ENCODE measurements around the gene KLK4.

KLK4 gene

DNA sequence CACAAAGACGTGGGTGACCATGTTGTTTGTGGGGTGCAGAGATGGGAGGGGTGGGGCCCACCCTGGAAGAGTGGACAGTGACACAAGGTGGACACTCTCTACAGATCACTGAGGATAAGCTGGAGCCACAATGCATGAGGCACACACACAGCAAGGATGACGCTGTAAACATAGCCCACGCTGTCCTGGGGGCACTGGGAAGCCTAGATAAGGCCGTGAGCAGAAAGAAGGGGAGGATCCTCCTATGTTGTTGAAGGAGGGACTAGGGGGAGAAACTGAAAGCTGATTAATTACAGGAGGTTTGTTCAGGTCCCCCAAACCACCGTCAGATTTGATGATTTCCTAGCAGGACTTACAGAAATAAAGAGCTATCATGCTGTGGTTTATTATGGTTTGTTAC lies 32.3 kb downstream of the KLK4 start:
- no peak for DNase-seq (ENCODE audit: low spot score)

DNA sequence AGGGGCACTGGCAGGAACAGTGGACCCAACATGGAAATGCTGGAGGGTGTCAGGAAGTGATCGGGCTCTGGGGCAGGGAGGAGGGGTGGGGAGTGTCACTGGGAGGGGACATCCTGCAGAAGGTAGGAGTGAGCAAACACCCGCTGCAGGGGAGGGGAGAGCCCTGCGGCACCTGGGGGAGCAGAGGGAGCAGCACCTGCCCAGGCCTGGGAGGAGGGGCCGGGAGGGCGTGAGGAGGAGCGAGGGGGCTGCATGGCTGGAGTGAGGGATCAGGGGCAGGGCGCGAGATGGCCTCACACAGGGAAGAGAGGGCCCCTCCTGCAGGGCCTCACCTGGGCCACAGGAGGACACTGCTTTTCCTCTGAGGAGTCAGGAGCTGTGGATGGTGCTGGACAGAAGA lies 33.9 kb downstream of the KLK4 start:
- no peak for DNase-seq (ENCODE audit: low spot score)

DNA sequence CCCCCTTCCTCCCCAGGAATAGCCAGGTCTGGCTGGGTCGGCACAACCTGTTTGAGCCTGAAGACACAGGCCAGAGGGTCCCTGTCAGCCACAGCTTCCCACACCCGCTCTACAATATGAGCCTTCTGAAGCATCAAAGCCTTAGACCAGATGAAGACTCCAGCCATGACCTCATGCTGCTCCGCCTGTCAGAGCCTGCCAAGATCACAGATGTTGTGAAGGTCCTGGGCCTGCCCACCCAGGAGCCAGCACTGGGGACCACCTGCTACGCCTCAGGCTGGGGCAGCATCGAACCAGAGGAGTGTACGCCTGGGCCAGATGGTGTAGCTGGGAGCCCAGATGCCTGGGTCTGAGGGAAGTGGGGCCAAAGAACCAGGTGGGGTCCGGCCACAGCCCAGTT lies 34.7 kb downstream of the KLK4 start:
- no peak for DNase-seq (ENCODE audit: low spot score)

DNA sequence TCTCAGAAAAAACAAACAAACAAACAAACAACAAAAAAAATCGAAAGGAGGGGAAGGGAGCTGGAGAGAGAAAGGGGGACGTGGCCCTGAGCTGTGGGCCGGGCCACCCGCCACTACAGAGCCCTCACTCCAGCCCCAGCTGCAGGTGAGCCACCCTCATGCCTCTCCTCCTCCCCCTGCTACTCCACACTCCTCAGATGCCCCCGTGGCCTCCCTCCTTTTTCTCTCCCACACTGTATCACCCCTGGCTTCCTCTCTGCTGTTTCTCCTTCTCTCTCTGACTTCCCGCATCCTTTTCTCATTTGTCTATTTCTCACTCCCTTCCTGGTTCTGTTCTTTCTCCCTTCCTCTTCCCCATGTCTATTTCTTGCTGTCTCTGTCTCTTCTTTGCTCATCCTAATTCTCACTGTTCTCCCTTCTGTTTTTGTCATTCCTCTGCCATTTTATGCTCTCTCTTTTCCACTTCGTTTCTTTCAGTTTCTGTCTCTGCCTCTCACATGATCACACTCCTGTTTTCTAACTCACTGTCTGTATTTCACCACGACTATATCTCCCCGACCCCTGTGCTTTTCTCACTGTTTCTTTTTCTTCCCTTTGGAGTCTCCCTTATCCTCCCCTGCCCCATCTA lies 35.3 kb downstream of the KLK4 start:
- no peak for DNase-seq (ENCODE audit: low spot score)

DNA sequence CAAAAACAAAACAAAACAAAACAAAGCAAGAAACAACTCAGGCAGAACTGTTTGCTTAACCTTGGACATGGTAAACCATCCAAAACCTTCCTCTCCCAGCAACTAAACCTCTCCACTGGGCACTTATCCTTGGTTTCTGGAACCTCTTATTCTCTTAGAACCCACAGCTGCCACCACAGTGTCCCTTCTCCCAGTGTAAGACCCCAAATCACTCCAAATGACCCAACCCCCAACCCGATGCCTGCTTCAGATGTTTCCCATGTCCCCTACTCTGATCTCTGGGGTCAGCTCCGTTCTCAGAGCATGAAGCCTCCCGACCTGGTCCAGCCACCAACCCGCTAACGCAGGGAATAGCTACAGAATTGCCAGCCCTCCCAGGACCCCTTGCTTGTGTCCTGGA lies 37.0 kb downstream of the KLK4 start:
- DNase-seq (ENCODE audit: low spot score) = no peak

DNA sequence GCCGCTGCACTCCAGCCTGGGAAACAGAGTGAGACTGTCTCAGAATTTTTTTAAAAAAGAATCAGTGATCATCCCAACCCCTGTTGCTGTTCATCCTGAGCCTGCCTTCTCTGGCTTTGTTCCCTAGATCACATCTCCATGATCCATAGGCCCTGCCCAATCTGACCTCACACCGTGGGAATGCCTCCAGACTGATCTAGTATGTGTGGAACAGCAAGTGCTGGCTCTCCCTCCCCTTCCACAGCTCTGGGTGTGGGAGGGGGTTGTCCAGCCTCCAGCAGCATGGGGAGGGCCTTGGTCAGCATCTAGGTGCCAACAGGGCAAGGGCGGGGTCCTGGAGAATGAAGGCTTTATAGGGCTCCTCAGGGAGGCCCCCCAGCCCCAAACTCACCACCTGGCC lies 38.1 kb downstream of the KLK4 start, which contains the start of gene KLK2:
TSS of gene KLK2 (plus strand) at position 384 of the 400 bp plus-strand sequence. CDS start 35 bp downstream, outside the sequence.
- DNase-seq (ENCODE audit: low spot score) = no peak

DNA sequence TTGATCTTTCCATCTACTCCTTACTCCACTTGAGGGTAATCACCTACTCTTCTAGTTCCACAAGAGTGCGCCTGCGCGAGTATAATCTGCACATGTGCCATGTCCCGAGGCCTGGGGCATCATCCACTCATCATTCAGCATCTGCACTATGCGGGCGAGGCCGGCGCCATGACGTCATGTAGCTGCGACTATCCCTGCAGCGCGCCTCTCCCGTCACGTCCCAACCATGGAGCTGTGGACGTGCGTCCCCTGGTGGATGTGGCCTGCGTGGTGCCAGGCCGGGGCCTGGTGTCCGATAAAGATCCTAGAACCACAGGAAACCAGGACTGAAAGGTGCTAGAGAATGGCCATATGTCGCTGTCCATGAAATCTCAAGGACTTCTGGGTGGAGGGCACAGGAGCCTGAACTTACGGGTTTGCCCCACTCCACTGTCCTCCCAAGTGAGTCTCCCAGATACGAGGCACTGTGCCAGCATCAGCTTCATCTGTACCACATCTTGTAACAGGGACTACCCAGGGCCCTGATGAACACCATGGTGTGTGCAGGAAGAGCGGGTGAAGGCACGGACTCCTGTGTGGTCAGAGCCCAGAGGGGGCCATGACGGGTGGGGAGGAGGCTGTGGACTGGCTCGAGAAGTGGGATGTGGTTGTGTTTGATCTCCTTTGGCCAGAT lies 40.6 kb downstream of the KLK4 start:
- DNase-seq (ENCODE audit: low spot score) = no peak

DNA sequence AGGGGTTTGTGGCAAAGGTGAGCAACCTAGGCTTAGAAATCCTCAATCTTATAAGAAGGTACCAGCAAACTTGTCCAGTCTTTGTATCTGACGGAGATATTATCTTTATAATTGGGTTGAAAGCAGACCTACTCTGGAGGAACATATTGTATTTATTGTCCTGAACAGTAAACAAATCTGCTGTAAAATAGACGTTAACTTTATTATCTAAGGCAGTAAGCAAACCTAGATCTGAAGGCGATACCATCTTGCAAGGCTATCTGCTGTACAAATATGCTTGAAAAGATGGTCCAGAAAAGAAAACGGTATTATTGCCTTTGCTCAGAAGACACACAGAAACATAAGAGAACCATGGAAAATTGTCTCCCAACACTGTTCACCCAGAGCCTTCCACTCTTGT lies 41.7 kb downstream of the KLK4 start:
- no peak for DNase-seq (ENCODE audit: low spot score)

DNA sequence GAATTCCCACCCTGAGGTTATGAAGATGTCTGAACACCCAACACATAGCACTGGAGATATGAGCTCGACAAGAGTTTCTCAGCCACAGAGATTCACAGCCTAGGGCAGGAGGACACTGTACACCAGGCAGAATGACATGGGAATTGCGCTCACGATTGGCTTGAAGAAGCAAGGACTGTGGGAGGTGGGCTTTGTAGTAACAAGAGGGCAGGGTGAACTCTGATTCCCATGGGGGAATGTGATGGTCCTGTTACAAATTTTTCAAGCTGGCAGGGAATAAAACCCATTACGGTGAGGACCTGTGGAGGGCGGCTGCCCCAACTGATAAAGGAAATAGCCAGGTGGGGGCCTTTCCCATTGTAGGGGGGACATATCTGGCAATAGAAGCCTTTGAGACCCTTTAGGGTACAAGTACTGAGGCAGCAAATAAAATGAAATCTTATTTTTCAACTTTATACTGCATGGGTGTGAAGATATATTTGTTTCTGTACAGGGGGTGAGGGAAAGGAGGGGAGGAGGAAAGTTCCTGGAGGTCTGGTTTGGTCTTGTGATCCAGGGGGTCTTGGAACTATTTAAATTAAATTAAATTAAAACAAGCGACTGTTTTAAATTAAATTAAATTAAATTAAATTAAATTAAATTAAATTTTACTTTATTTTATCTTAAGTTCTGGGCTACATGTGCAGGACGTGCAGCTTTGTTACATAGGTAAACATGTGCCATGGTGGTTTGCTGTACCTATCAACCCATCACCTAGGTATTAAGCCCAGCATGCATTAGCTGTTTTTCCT lies 49.5 kb downstream of the KLK4 start:
- no peak for DNase-seq (ENCODE audit: low spot score)

DNA sequence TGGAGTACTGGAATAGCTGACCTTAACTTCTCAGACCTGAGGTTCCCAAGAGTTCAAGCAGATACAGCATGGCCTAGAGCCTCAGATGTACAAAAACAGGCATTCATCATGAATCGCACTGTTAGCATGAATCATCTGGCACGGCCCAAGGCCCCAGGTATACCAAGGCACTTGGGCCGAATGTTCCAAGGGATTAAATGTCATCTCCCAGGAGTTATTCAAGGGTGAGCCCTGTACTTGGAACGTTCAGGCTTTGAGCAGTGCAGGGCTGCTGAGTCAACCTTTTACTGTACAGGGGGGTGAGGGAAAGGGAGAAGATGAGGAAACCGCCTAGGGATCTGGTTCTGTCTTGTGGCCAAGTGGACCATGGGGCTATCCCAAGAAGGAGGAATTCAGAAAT lies 50.2 kb downstream of the KLK4 start:
- no peak for DNase-seq (ENCODE audit: low spot score)

DNA sequence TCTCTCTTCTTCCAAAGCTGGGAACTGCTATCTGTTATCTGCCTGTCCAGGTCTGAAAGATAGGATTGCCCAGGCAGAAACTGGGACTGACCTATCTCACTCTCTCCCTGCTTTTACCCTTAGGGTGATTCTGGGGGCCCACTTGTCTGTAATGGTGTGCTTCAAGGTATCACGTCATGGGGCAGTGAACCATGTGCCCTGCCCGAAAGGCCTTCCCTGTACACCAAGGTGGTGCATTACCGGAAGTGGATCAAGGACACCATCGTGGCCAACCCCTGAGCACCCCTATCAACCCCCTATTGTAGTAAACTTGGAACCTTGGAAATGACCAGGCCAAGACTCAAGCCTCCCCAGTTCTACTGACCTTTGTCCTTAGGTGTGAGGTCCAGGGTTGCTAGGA lies 51.3 kb downstream of the KLK4 start:
- DNase-seq (ENCODE audit: low spot score) = no peak

DNA sequence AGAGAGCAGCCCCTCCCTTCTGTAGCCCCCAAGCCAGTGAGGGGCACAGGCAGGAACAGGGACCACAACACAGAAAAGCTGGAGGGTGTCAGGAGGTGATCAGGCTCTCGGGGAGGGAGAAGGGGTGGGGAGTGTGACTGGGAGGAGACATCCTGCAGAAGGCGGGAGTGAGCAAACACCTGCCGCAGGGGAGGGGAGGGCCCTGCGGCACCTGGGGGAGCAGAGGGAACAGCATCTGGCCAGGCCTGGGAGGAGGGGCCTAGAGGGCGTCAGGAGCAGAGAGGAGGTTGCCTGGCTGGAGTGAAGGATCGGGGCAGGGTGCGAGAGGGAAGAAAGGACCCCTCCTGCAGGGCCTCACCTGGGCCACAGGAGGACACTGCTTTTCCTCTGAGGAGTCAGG lies 52.3 kb downstream of the KLK4 start:
- no peak for DNase-seq (ENCODE audit: low spot score)

DNA sequence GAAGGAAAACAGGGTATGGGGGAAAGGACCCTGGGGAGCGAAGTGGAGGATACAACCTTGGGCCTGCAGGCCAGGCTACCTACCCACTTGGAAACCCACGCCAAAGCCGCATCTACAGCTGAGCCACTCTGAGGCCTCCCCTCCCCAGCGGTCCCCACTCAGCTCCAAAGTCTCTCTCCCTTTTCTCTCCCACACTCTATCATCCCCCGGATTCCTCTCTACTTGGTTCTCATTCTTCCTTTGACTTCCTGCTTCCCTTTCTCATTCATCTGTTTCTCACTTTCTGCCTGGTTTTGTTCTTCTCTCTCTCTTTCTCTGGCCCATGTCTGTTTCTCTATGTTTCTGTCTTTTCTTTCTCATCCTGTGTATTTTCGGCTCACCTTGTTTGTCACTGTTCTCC lies 53.8 kb downstream of the KLK4 start:
- no peak for DNase-seq (ENCODE audit: low spot score)

Measured in hematopoietic multipotent progenitor cell treated with erythropoietin and hydrocortisone succinate and interleukin-3 and kit ligand, for 17 days (in vitro differentiated cells).